Urinary bladder (tissue), 4 donors: ENCODE results near the gene RSRC1. TPM values are rescaled to one million over a fixed set of nuclear protein-coding genes. Genes with fewer than 3 reads are reported as not detected.
"Not testable (repeated sequence)": the region's sequence is repeated elsewhere in the genome, so short reads cannot be mapped to it uniquely, and the experiment has no call there.

Experiments
- DNase-seq: peaks from one replicate; pipeline ENCODE4 v3.0.0-alpha.2; 2015; ENCODE audit errors: extremely low spot score
- H3K27ac ChIP-seq: one replicate; pipeline ENCODE4 v1.5.1; 2013; ENCODE audit warnings: low read depth, mild to moderate bottlenecking, moderate library complexity
- H3K36me3 ChIP-seq: one replicate; pipeline ENCODE4 v1.6.1; 2013; ENCODE audit warnings: mild to moderate bottlenecking, moderate library complexity; ENCODE audit not compliant: insufficient read depth
- H3K4me1 ChIP-seq: one replicate; pipeline ENCODE4 v1.6.1; 2013; ENCODE audit warnings: mild to moderate bottlenecking, moderate library complexity; ENCODE audit not compliant: insufficient read depth
- H3K4me3 ChIP-seq: one replicate; pipeline ENCODE4 v1.5.1; 2013; ENCODE audit warnings: low read depth, low read length
- WGBS: extraction: QIAGEN DNeasy Blood & Tissue Kit; methylation state at CpG from one replicate; pipeline ENCODE4 v1.1.7; 2013; 5-methylcytosine and 5-hydroxymethylcytosine counted together
- polyA plus RNA-seq: library from polyadenylated mRNA; stranded (reverse); fragments of 200-250 nt; gene quantifications from one replicate; pipeline ENCODE4 v1.2.3, GENCODE V29; 2013
- total RNA-seq: library from RNA; depleted of rRNA; stranded (reverse); fragments of >200 nt; gene quantifications from one replicate; pipeline ENCODE4 v1.2.3, GENCODE V29; 2014
- donor health status: healthy with polysubstance abuse.
- donor health status: healthy.

The RSRC1 gene
- total and polyA plus RNA-seq, 2 donors: 29.3 to 70.6 TPM

GRCh38 chr3:158522221-158523136, 412.6 kb downstream of the RSRC1 start:
- no peak overlapping the region for H3K27ac ChIP-seq
- no peaks in the 10 kb centered on the region for H3K36me3 ChIP-seq
- no peak overlapping the region for H3K4me3 ChIP-seq
- WGBS: 53% methylated on average over 4 of the region's 4 CpGs
- H3K4me1 ChIP-seq: no peaks in the 10 kb centered on the region
- no peak for DNase-seq

DNA sequence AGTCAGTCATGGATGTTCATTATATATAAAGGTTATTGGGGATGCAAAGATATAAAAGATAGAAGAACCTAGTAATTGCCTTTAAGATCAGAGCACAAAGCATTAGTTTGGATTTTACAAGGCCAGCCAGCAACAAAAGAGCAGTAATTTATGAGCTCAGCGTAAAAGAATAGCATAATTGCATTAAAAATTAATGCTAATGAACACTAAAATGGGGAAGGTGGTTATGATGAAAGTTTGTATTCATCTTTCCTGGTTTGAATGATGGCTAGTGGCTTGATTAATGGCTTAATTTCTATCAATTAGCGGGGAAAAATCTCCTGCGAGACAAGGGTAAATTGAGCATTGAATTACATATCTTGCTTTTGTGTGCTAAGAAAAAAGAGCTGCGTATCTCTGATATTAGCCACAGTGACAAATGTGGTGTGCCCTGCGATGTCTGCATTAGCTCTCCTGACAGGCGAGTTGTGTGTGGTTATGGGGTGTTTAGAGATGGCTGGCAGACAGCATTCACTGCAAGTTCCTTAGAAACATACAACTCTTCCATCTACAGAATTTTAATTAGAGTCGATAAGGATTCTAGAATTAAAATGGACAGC, 418.3 kb downstream of the RSRC1 start:
- Histone ChIP-seq H3K4me1 (no peaks in the 10 kb centered on the region), H3K27ac (no peak overlapping the region), H3K36me3 (no peaks in the 10 kb centered on the region), H3K4me3 (no peak overlapping the region)
- WGBS: 57% methylated on average over 7 of the region's 7 CpGs
- DNase-seq: no peak

DNA sequence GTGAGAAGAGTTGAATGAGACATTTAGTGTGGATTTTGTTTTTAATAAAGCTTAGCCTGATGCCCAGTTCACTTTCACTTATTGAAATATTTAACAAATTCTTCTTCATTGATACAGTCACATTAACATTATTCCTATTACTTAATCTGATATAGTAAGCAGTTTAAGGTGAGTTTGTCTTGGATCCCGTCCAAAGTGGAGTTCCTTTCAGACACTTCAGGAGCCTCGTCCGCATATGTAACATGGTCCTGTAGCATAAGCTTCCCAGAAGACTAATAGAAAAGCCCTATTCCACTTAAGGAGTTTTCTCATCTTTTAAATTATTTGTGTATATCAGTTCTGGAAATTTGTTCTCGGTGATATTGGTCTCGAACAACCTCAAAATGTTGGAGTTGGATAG, 421.4 kb downstream of the RSRC1 start:
- no peak overlapping the region for H3K27ac ChIP-seq
- H3K36me3 ChIP-seq: no peaks in the 10 kb centered on the region
- H3K4me3 ChIP-seq: no peak overlapping the region
- no peaks in the 10 kb centered on the region for H3K4me1 ChIP-seq
- DNase-seq: no peak
- 82% methylated on average over 5 of the region's 5 CpGs for WGBS

DNA sequence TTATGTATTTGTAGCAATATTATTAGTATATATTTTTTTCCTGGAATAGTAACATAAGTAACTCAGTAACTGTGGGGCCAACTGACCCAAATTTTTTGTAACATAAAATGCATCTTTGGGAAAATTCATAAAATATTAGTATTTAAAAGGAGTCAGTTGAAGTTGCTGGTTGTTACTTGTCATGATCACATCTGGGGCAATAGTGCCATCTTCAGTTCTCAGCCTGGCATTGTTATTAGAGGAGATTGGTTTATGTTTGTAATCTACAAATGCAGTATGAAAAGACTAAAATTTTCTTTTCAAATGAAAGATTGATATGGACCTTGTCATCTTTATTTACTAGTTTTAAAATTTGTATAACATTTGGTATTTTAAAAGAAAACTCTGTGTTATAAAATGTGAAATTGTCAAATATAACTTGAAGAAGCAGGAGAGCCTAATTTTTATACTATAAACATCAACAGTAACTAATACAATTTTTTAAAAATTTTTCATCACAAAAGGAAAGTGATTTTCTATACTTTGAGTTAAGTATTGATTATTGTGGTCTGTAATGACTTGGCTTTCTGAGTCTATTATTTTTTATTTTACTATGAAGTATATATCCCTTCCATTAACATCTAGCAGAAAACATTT, 422.3 kb downstream of the RSRC1 start:
- H3K36me3 ChIP-seq: no peaks in the 10 kb centered on the region
- no peak overlapping the region for H3K27ac ChIP-seq
- no peaks in the 10 kb centered on the region for H3K4me1 ChIP-seq
- no peak overlapping the region for H3K4me3 ChIP-seq
- no peak for DNase-seq

DNA sequence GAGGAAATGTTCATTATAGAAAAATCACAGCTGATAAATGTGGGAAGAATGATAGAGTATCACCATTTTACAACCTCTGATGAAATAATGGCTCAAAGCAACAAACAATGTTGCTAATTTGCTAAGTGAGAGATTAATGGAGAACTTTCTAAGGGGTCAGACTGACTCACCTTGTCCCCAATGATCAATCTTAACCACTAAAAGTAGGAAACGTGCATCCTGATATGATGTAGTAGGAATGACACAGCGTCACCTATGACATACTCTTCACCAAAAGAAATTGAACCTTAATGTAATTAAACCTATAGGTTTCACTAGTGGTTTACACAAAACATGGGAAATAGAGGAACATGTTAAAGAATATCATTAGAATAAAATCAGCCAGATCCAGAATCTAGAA, 426.0 kb downstream of the RSRC1 start:
- Histone ChIP-seq H3K4me3 (no peak overlapping the region), H3K4me1 (no peaks in the 10 kb centered on the region), H3K27ac (no peak overlapping the region), H3K36me3 (no peaks in the 10 kb centered on the region)
- no peak for DNase-seq
- WGBS: 76% methylated on average over 2 of the region's 2 CpGs

DNA sequence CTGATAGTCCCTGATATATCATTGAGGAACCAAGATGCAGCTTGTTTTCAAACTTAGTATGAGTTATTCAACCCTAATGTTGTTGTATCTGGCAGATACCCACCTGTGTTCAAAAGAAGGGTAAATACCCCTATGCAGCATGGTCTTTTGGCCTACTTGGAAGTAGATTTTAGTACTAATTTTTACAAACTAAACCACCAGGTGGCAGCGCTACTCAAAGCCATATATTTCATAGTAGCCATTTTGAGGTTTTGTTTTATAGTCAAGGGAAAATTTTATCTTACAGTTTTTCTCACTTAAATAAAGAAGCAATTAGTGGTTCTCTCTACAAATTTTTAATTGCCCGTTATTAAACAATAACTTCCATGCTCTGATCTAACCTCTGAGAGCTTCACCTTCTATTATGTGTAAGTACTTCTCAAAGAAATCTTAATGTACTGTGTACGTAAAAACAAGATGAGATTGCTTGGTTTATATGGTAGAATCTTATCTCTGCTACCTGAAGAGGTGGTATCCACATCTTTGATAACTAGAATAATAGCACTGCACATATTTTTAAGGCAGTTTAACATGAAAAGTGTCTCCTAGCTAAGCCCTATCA, 429.6 kb downstream of the RSRC1 start:
- no peaks in the 10 kb centered on the region for H3K36me3 ChIP-seq
- 77% methylated on average over 3 of the region's 3 CpGs for WGBS
- no peak for DNase-seq

GRCh38 chr3:158540066-158540465, 430.2 kb downstream of the RSRC1 start:
- WGBS: 94% methylated on average over 1 of the region's 1 CpG

More for the DNA sequence above, 429.6 kb downstream of the RSRC1 start:
- H3K4me1 ChIP-seq: no peaks in the 10 kb centered on the region
- H3K4me3 ChIP-seq: no peak overlapping the region
- H3K27ac ChIP-seq: no peak overlapping the region

GRCh38 chr3:158548691-158549090, 438.8 kb downstream of the RSRC1 start:
- Histone ChIP-seq H3K4me3 (no peak overlapping the region), H3K4me1 (no peaks in the 10 kb centered on the region), H3K27ac (no peak overlapping the region), H3K36me3 (no peaks in the 10 kb centered on the region)
- DNase-seq: no peak
- 50% methylated on average over 4 of the region's 4 CpGs for WGBS

More at GRCh38 chr3:158540066-158540465, 430.2 kb downstream of the RSRC1 start:
- Histone ChIP-seq H3K36me3 (no peaks in the 10 kb centered on the region), H3K4me1 (no peaks in the 10 kb centered on the region), H3K4me3 (no peak overlapping the region), H3K27ac (no peak overlapping the region)
- DNase-seq: no peak

GRCh38 chr3:158549938-158550337, 440.0 kb downstream of the RSRC1 start:
- H3K4me1 ChIP-seq, DNase-seq, H3K36me3 ChIP-seq, H3K4me3 ChIP-seq, H3K27ac ChIP-seq: not testable (repeated sequence)
- 96% methylated on average over 9 of the region's 9 CpGs for WGBS

GRCh38 chr3:158552124-158552523, 442.2 kb downstream of the RSRC1 start:
- Histone ChIP-seq H3K36me3 (no peaks in the 10 kb centered on the region), H3K4me1 (no peaks in the 10 kb centered on the region), H3K27ac (no peak overlapping the region), H3K4me3 (no peak overlapping the region)
- WGBS: 86% methylated on average over 2 of the region's 2 CpGs
- DNase-seq: no peak

GRCh38 chr3:158559504-158559903, 449.6 kb downstream of the RSRC1 start:
- no peaks in the 10 kb centered on the region for H3K4me1 ChIP-seq
- H3K4me3 ChIP-seq: no peak overlapping the region
- no peaks in the 10 kb centered on the region for H3K36me3 ChIP-seq
- DNase-seq: no peak
- H3K27ac ChIP-seq: no peak overlapping the region
- 79% methylated on average over 4 of the region's 4 CpGs for WGBS

- no peaks in the 10 kb centered on the region for H3K36me3 ChIP-seq
- H3K4me3 ChIP-seq: no peak overlapping the region
- H3K4me1 ChIP-seq: no peaks in the 10 kb centered on the region
- 96% methylated on average over 1 of the region's 1 CpG for WGBS
- H3K27ac ChIP-seq: no peak overlapping the region
- no peak for DNase-seq
Measured at GRCh38 chr3:158560979-158561378, 451.1 kb downstream of the RSRC1 start.

GRCh38 chr3:158562674-158563073, 452.8 kb downstream of the RSRC1 start:
- Histone ChIP-seq H3K4me3 (no peak overlapping the region), H3K36me3 (no peaks in the 10 kb centered on the region), H3K27ac (no peak overlapping the region), H3K4me1 (no peaks in the 10 kb centered on the region)
- 85% methylated on average over 5 of the region's 5 CpGs for WGBS
- no peak for DNase-seq
